K562 (cell line): ENCODE measurements around the gene FNDC11.

Experiments used
- ATF2 ChIP-seq: sonication (generic); formaldehyde crosslinking; IDR thresholded peaks from 2 replicates; pipeline ENCODE4 v1.8.1; 2022; ENCODE audit warnings: missing genetic modification reagents
- ESRRA ChIP-seq: fragments of 450-650 bp; IDR thresholded peaks from 2 replicates; pipeline ENCODE4 v1.6.1; 2014; ENCODE audit warnings: low read depth, mild to moderate bottlenecking, moderate library complexity, borderline replicate concordance
- HNRNPK ChIP-seq: fragments of 200-400 bp; formaldehyde crosslinking; IDR thresholded peaks from one replicate; pipeline ENCODE4 v1.6.1; 2018; ENCODE audit warnings: mild to moderate bottlenecking, low read depth, low read length; ENCODE audit not compliant: poor library complexity, severe bottlenecking
- KAT2B ChIP-seq: IDR thresholded peaks from one replicate; pipeline ENCODE4 v1.6.1; 2012; ENCODE audit warnings: low read depth, mild to moderate bottlenecking, control low read depth, inconsistent platforms, low read length, moderate library complexity
- MYC ChIP-seq, 2 experiments: fragments of 250-450 bp in 1 of 2; sonication (Bioruptor Pico) in 1 of 2; IDR thresholded peaks; 2 replicates each; pipeline versions ENCODE4 v1.5.1 to v1.6.1; 2012 to 2021; ENCODE audit warnings: low read depth in 2 of 2, borderline replicate concordance in 1 of 2, improper control_type of control experiment in 1 of 2, low read length in 1 of 2, mild to moderate bottlenecking in 1 of 2, moderate library complexity in 1 of 2
- NFYB ChIP-seq: IDR thresholded peaks from 2 replicates; pipeline ENCODE4 v1.6.1; 2011; ENCODE audit warnings: mild to moderate bottlenecking, moderate library complexity; ENCODE audit not compliant: insufficient read length; ENCODE audit errors: extremely low read depth
- PTRF ChIP-seq: fragments of 450-650 bp; IDR thresholded peaks from 2 replicates; pipeline ENCODE4 v1.6.1; 2016; ENCODE audit warnings: mild to moderate bottlenecking, missing genetic modification characterization, missing compliant biosample characterization
- TSHZ1 ChIP-seq: fragments of 250-450 bp; sonication (Bioruptor Pico); IDR thresholded peaks from 2 replicates; pipeline ENCODE4 v1.4.0; 2020; ENCODE audit warnings: mild to moderate bottlenecking, moderate library complexity
- ZNF583 ChIP-seq: fragments of 250-450 bp; sonication (Bioruptor Pico); IDR thresholded peaks from 2 replicates; pipeline ENCODE4 v1.4.0; 2020
- ZNF778 ChIP-seq: fragments of 450-650 bp; formaldehyde crosslinking; IDR thresholded peaks from 2 replicates; pipeline ENCODE4 v1.4.0; 2020; ENCODE audit warnings: mild to moderate bottlenecking, moderate library complexity

- no peak for TF ChIP-seq HNRNPK
- no peak for TF ChIP-seq PTRF (tag)
- TF ChIP-seq KAT2B = no peak
- TF ChIP-seq ZNF583 (CRISPR knock-in tag) = no peak
- TF ChIP-seq TSHZ1 (CRISPR knock-in tag) = no peak
- no peak for TF ChIP-seq MYC (IDR thresholded peaks at IDR 0.05; ENCODE audit: low read depth, low read length)
- TF ChIP-seq MYC (CRISPR knock-in tag; IDR thresholded peaks at IDR 0.05; ENCODE audit: borderline replicate concordance, low read depth) = no peak
- TF ChIP-seq ZNF778 (CRISPR knock-in tag) = no peak
- TF ChIP-seq ESRRA = no peak
- TF ChIP-seq ATF2 (CRISPR knock-in tag) = no peak
- no peak for TF ChIP-seq NFYB
These were observed 24.6 kb upstream of the FNDC11 start for GRCh38 chr20:63529180-63529860.
